ENCODE data around the gene NPAS1. TPM values are rescaled to one million over a fixed set of nuclear protein-coding genes. Genes with fewer than 3 reads are reported as not detected.
"Not testable (repeated sequence)": the region's sequence is repeated elsewhere in the genome, so short reads cannot be mapped to it uniquely, and the experiment has no call there.

Gene NPAS1
- total RNA-seq, 2 experiments from 2014 or later = 3.4 to 8.4 TPM

- H3K36me3 ChIP-seq (ENCODE audit: insufficient read depth, low read length) = peaks cover 12% of the 10 kb centered on the region
- no peak for TF ChIP-seq EZH2phosphoT487 (IDR thresholded peaks at IDR 0.05; ENCODE audit: borderline replicate concordance, low read depth, low read length)
- TF ChIP-seq CTCF (conservative IDR thresholded peaks at IDR 0.05; ENCODE audit: low read length) = no peak
- H3K9me2 ChIP-seq (ENCODE audit: insufficient read depth, low read length) = no peaks in the 10 kb centered on the region
- no peaks in the 10 kb centered on the region for H4K20me1 ChIP-seq (ENCODE audit: insufficient read depth, low read length)
- no TSS peak for BruUV-seq (replicated peaks)
- intact Hi-C loops (cut with micrococcal nuclease; ENCODE audit: unreplicated experiment) = no loop called here
- H2AFZ ChIP-seq (ENCODE audit: low read length) = no peak overlapping the region
- peak overlapping the region; percentile 78 for H3K4me2 ChIP-seq (ENCODE audit: low read length)
- H3K9me3 ChIP-seq (ENCODE audit: low read length) = no peaks in the 10 kb centered on the region
- H3K79me2 ChIP-seq (ENCODE audit: insufficient read depth, low read depth, low read length) = peaks cover 12% of the 10 kb centered on the region; the same call in 1 of the 2 replicates
- no peak overlapping the region for H3K27ac ChIP-seq (ENCODE audit: low read depth, low read length, poor library complexity, severe bottlenecking)
- peak overlapping the region; percentile 89 for H3K4me3 ChIP-seq (ENCODE audit: low read depth, low read length, poor library complexity, severe bottlenecking)
- ChIA-PET CTCF (ENCODE audit: unreplicated experiment) (no interaction called here), POLR2A (interaction anchor here (0.5 to 0.7 kb wide), 2 partner anchors 186 to 574 kb away, joined by 4 to 5 read pairs; partner anchors contain the start of gene ARHGAP35)
- H3K4me1 ChIP-seq (ENCODE audit: insufficient read depth, low read length, poor library complexity, severe bottlenecking) = peaks cover 12% of the 10 kb centered on the region
- no peak for DNase-seq (ENCODE audit: low spot score)
Observed at GRCh38 chr19:47047272-47047762, 27.7 kb downstream of the NPAS1 start.

GRCh38 chr19:47047763-47048405 lies 28.2 kb downstream of the NPAS1 start:
- Histone ChIP-seq H3K4me3 (ENCODE audit: low read depth, low read length, poor library complexity, severe bottlenecking) (peak overlapping the region; percentile 89), H3K4me1 (ENCODE audit: insufficient read depth, low read length, poor library complexity, severe bottlenecking) (peaks cover 12% of the 10 kb centered on the region), H3K36me3 (ENCODE audit: insufficient read depth, low read length) (peaks cover 12% of the 10 kb centered on the region), H2AFZ (ENCODE audit: low read length) (peak overlapping the region; percentile 73; the same call in 1 of the 2 replicates), H3K9me3 (ENCODE audit: low read length) (no peaks in the 10 kb centered on the region), H3K4me2 (ENCODE audit: low read length) (peak overlapping the region; percentile 78), H3K9me2 (ENCODE audit: insufficient read depth, low read length) (no peaks in the 10 kb centered on the region), H4K20me1 (ENCODE audit: insufficient read depth, low read length) (no peaks in the 10 kb centered on the region), H3K27ac (ENCODE audit: low read depth, low read length, poor library complexity, severe bottlenecking) (peak overlapping the region; percentile 36), H3K79me2 (ENCODE audit: insufficient read depth, low read depth, low read length) (peaks cover 12% of the 10 kb centered on the region; the same call in 1 of the 2 replicates)
- TF ChIP-seq CTCF (conservative IDR thresholded peaks at IDR 0.05; ENCODE audit: low read length) = no peak
- no peak for TF ChIP-seq EZH2phosphoT487 (IDR thresholded peaks at IDR 0.05; ENCODE audit: borderline replicate concordance, low read depth, low read length)
- no TSS peak for BruUV-seq (replicated peaks)
- ChIA-PET CTCF (ENCODE audit: unreplicated experiment) (no interaction called here), POLR2A (interaction anchor here (0.5 to 0.7 kb wide), 6 partner anchors 56 to 637 kb away, joined by 3 to 5 read pairs (median 4); partner anchors contain the start of gene ARHGAP35)
- intact Hi-C loops (cut with micrococcal nuclease; ENCODE audit: unreplicated experiment) = no loop called here
- DNase-seq (ENCODE audit: low spot score) = peak; percentile 86

GRCh38 chr19:47049307-47049700 lies 29.7 kb downstream of the NPAS1 start:
- peak overlapping the region; percentile 47 for H3K4me3 ChIP-seq (ENCODE audit: low read depth, low read length, poor library complexity, severe bottlenecking)
- H2AFZ ChIP-seq (ENCODE audit: low read length) = peak overlapping the region; percentile 67; the same call in 1 of the 2 replicates
- DNase-seq (ENCODE audit: low spot score) = no peak
- H3K36me3 ChIP-seq (ENCODE audit: insufficient read depth, low read length) = peaks cover 12% of the 10 kb centered on the region
- H3K9me3 ChIP-seq (ENCODE audit: low read length) = no peaks in the 10 kb centered on the region
- no peak overlapping the region for H3K27ac ChIP-seq (ENCODE audit: low read depth, low read length, poor library complexity, severe bottlenecking)
- H3K79me2 ChIP-seq (ENCODE audit: insufficient read depth, low read depth, low read length) = peaks cover 12% of the 10 kb centered on the region; the same call in 1 of the 2 replicates
- BruUV-seq (replicated peaks) = no TSS peak
- peaks cover 12% of the 10 kb centered on the region for H3K4me1 ChIP-seq (ENCODE audit: insufficient read depth, low read length, poor library complexity, severe bottlenecking)
- POLR2A ChIA-PET = no interaction called here
- TF ChIP-seq CTCF (conservative IDR thresholded peaks at IDR 0.05; ENCODE audit: low read length) (no peak), EZH2phosphoT487 (IDR thresholded peaks at IDR 0.05; ENCODE audit: borderline replicate concordance, low read depth, low read length) (no peak)
- intact Hi-C loops (cut with micrococcal nuclease; ENCODE audit: unreplicated experiment) = no loop called here
- CTCF ChIA-PET (ENCODE audit: unreplicated experiment) = no interaction called here
- no peaks in the 10 kb centered on the region for H4K20me1 ChIP-seq (ENCODE audit: insufficient read depth, low read length)
- no peaks in the 10 kb centered on the region for H3K9me2 ChIP-seq (ENCODE audit: insufficient read depth, low read length)
- H3K4me2 ChIP-seq (ENCODE audit: low read length) = peak overlapping the region; percentile 28

GRCh38 chr19:47050562-47050961 lies 30.9 kb downstream of the NPAS1 start:
- H3K4me1 ChIP-seq (ENCODE audit: insufficient read depth, low read length, poor library complexity, severe bottlenecking) = peaks cover 12% of the 10 kb centered on the region
- H3K79me2 ChIP-seq (ENCODE audit: insufficient read depth, low read depth, low read length) = peaks cover 12% of the 10 kb centered on the region; the same call in 1 of the 2 replicates
- CTCF ChIA-PET (ENCODE audit: unreplicated experiment); H3K9me2 ChIP-seq (ENCODE audit: insufficient read depth, low read length); H4K20me1 ChIP-seq (ENCODE audit: insufficient read depth, low read length); intact Hi-C loops (cut with micrococcal nuclease; ENCODE audit: unreplicated experiment); POLR2A ChIA-PET; H3K9me3 ChIP-seq (ENCODE audit: low read length); H3K36me3 ChIP-seq (ENCODE audit: insufficient read depth, low read length); H3K4me3 ChIP-seq (ENCODE audit: low read depth, low read length, poor library complexity, severe bottlenecking); BruUV-seq (replicated peaks); H3K27ac ChIP-seq (ENCODE audit: low read depth, low read length, poor library complexity, severe bottlenecking); DNase-seq (ENCODE audit: low spot score); H3K4me2 ChIP-seq (ENCODE audit: low read length); H2AFZ ChIP-seq (ENCODE audit: low read length): not testable (repeated sequence)

All from OCI-LY7 (cell line).